Measurements from ENCODE around the gene SPTBN1.

GRCh38 chr2:54512183-54512582, 56.1 kb downstream of the SPTBN1 start:
- no peak for TF ChIP-seq CTCF (IDR thresholded peaks at IDR 0.05)
- no peak for TF ChIP-seq POLR2A (IDR thresholded peaks at IDR 0.05)
